HG03469 (cell line): ENCODE data around the gene CDH4.

ENCODE experiments used
- ATAC-seq: cut with Tn5 transposase; IDR thresholded peaks from one replicate; pipeline ENCODE4 v1.9.1; 2021; ENCODE audit warnings: mild to moderate bottlenecking, moderate library complexity, moderate number of reproducible peaks; ENCODE audit not compliant: unreplicated experiment

The CDH4 gene

GRCh38 chr20:61300293-61300692 lies 48.2 kb downstream of the CDH4 start:
- ATAC-seq, result no peak

GRCh38 chr20:61300709-61301108 lies 48.6 kb downstream of the CDH4 start:
- no peak for ATAC-seq

- no peak for ATAC-seq
These were observed 49.9 kb downstream of the CDH4 start for GRCh38 chr20:61301711-61302525.

- ATAC-seq, result no peak
These were observed 51.2 kb downstream of the CDH4 start for GRCh38 chr20:61303217-61303616.

GRCh38 chr20:61303675-61304074 lies 51.6 kb downstream of the CDH4 start:
- no peak for ATAC-seq

GRCh38 chr20:61304750-61305149 lies 52.7 kb downstream of the CDH4 start:
- no peak for ATAC-seq

GRCh38 chr20:61306937-61307475 lies 54.9 kb downstream of the CDH4 start:
- ATAC-seq, result no peak

GRCh38 chr20:61307686-61308476 lies 55.8 kb downstream of the CDH4 start:
- ATAC-seq, result no peak

- ATAC-seq, result no peak
These were observed 56.4 kb downstream of the CDH4 start for GRCh38 chr20:61308477-61308774.

- no peak for ATAC-seq
These were observed 58.9 kb downstream of the CDH4 start for GRCh38 chr20:61310954-61311353.

GRCh38 chr20:61311656-61312387 lies 59.8 kb downstream of the CDH4 start:
- no peak for ATAC-seq

- ATAC-seq, result no peak
These were observed 60.9 kb downstream of the CDH4 start for GRCh38 chr20:61312925-61313324.

- no peak for ATAC-seq
These were observed 61.3 kb downstream of the CDH4 start for GRCh38 chr20:61313396-61313795.

GRCh38 chr20:61314326-61315010 lies 62.4 kb downstream of the CDH4 start:
- ATAC-seq, result no peak

GRCh38 chr20:61315319-61315718 lies 63.3 kb downstream of the CDH4 start:
- no peak for ATAC-seq

- ATAC-seq, result no peak
These were observed 64.3 kb downstream of the CDH4 start for GRCh38 chr20:61316346-61316745.

GRCh38 chr20:61317966-61318530 lies 66.0 kb downstream of the CDH4 start:
- no peak for ATAC-seq

- no peak for ATAC-seq
These were observed 68.8 kb downstream of the CDH4 start for GRCh38 chr20:61320691-61321425.

- ATAC-seq, result no peak
These were observed 69.4 kb downstream of the CDH4 start for GRCh38 chr20:61321481-61321880.
